HUES64 (cell line): Measurements from ENCODE around the gene RRBP1.

ENCODE experiments used
- H3K27ac ChIP-seq: 2 replicates; pipeline ENCODE4 v1.7.0; 2013; ENCODE audit warnings: low read depth, low read length, inconsistent platforms
- H3K27me3 ChIP-seq: 2 replicates; pipeline ENCODE4 v1.6.1; 2013; ENCODE audit warnings: mild to moderate bottlenecking, low read length; ENCODE audit not compliant: insufficient read depth
- H3K36me3 ChIP-seq: 2 replicates; pipeline ENCODE4 v1.6.1; 2013; ENCODE audit warnings: mild to moderate bottlenecking, low read length; ENCODE audit not compliant: insufficient read depth
- H3K4me1 ChIP-seq: 2 replicates; pipeline ENCODE4 v1.6.1; 2013; ENCODE audit warnings: mild to moderate bottlenecking, low read length, moderate library complexity; ENCODE audit not compliant: insufficient read depth
- H3K4me3 ChIP-seq: 2 replicates; pipeline ENCODE4 v1.5.1; 2013; ENCODE audit warnings: mild to moderate bottlenecking, low read length, moderate library complexity
- H3K9ac ChIP-seq: 2 replicates; pipeline ENCODE4 v1.6.1; 2013; ENCODE audit warnings: mild to moderate bottlenecking, low read depth, low read length
- H3K9me3 ChIP-seq: 2 replicates; pipeline ENCODE4 v1.6.1; 2013; ENCODE audit warnings: low read depth, low read length; ENCODE audit not compliant: insufficient read depth
- WGBS: fragments of 150-250, 120-280 bp; methylation state at CpG from one replicate; pipeline ENCODE4 v1.1.7; 2013; ENCODE audit warnings: missing lambda C conversion rate; 5-methylcytosine and 5-hydroxymethylcytosine counted together

The RRBP1 gene

DNA sequence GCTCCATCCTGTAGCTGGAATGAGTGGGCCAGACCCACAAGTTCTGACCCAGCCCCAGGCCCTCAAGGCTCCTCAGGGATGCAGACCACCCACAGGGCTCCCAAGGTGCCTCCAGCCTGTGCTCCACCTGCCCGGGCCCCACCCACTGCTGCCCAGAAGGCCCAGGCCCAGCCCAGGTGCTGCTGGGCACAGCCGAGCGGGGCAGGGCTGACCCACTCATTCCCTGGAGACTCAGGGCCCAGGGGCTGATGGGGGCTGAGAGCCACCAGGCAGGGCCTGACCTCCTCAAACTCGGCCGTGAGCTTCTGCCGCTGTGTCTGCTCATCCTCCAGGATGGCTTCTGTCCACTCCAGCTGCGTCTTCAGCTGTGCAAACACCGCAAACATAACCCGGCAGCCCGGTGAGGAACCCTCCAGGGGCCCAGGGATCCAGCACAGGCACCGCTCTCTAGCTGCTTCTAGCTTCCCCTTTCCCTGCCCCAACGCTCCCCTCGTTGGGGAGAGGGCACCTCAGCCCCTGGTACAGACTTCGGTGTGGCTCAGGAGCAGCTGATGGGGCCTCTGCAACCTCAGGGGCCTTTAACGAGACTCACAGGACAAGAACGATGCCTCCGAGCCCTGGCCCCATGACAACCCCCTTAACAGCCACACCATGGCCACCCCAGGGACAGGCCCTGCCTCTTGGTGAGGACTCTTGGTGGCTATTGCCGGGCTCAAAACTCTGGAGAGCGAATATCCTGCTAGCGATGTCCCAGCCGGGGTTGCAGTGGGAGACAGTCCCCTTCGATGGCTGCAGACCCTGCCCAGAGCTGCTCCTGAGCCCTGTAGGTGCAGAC, 66.2 kb downstream of the RRBP1 start:
- no peaks in the 10 kb centered on the region for H3K27me3 ChIP-seq
- no peak overlapping the region for H3K4me3 ChIP-seq
- H3K4me1 ChIP-seq: no peaks in the 10 kb centered on the region
- peaks cover 60% of the 10 kb centered on the region for H3K36me3 ChIP-seq
- H3K27ac ChIP-seq: no peak overlapping the region
- no peak overlapping the region for H3K9ac ChIP-seq
- no peaks in the 10 kb centered on the region for H3K9me3 ChIP-seq
- 81% methylated on average over 22 of the region's 22 CpGs for WGBS

DNA sequence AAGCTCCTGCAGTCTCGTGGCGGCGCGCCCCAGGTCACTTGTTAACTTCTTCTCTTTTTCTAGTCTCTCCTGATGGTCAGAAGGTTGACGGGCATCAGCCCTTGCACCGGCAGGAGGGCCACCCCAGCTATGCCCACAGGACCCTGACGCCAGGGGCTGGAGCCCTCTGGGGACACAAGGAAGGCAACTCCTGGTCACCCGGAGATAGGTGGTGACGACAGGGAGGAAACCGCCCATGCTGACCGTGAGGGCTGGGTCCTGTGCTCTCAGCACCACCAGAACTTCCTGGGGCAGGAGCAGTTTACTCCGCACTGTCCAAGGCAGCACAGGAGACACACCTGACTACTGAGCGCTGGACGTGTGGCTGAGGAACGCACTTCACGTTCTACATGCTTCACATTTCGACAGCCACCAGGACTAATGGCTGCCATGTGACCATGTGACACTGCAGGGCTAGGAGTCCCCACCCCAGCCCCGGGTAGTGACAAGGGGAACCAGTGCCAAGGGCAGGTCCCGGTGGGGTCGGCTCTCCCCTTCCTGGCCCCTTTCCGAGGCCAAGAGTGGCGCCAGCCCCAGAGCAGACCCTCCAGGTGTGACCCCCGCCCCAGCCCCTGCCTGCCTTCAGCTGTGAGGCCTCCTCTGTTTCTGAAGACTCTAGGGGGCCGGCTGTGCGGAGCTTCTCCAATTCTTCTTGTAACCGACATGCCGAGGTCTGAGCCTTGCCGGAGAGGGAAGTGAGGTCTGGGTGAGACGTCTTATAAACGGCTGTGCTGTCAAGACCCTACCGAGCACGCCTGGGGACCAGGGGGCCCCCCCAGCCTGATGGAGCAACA, 67.0 kb downstream of the RRBP1 start:
- Histone ChIP-seq H3K4me1 (no peaks in the 10 kb centered on the region), H3K9me3 (no peaks in the 10 kb centered on the region), H3K36me3 (peaks cover 52% of the 10 kb centered on the region), H3K27me3 (no peaks in the 10 kb centered on the region), H3K27ac (peak overlapping the region; percentile 35; the same call in 1 of the 2 replicates), H3K4me3 (no peak overlapping the region), H3K9ac (no peak overlapping the region)
- WGBS: 95% methylated on average over 32 of the region's 32 CpGs

DNA sequence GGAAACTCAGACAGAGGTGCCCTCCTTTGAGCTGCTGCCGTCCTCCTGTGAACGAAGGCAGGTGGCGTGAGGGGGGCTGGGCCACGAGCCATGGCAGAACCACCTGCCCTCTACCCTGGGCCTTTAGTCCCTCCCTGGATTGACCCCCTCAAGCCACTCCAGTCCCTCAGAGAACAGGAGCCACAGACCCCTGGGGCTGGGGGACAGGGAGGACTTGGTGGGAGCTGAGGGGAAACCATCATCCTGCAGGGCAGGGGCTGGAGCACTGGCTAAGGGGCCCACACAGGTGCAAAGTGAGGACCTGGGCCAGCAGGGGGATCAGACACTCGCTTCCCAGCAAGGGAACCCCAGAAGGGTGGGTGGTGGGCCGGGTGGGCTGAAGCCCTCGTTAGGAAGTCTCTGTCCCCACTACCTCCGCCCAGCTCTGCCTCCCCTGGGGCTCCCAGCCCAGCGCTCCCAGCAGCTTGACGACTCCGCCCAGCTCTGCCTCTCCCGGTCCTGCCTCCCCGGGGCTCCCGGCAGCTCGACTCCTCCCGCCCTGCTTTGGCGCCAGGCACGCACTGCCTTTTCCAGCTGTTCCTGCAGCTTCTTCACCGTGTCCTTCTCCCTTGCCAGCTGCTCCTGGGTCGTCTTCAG, 67.7 kb downstream of the RRBP1 start:
- WGBS: 77% methylated on average over 20 of the region's 20 CpGs
- Histone ChIP-seq H3K4me1 (no peaks in the 10 kb centered on the region), H3K9me3 (no peaks in the 10 kb centered on the region), H3K9ac (no peak overlapping the region), H3K4me3 (no peak overlapping the region), H3K27ac (peak overlapping the region; percentile 35; the same call in 1 of the 2 replicates), H3K36me3 (peaks cover 44% of the 10 kb centered on the region), H3K27me3 (no peaks in the 10 kb centered on the region)

DNA sequence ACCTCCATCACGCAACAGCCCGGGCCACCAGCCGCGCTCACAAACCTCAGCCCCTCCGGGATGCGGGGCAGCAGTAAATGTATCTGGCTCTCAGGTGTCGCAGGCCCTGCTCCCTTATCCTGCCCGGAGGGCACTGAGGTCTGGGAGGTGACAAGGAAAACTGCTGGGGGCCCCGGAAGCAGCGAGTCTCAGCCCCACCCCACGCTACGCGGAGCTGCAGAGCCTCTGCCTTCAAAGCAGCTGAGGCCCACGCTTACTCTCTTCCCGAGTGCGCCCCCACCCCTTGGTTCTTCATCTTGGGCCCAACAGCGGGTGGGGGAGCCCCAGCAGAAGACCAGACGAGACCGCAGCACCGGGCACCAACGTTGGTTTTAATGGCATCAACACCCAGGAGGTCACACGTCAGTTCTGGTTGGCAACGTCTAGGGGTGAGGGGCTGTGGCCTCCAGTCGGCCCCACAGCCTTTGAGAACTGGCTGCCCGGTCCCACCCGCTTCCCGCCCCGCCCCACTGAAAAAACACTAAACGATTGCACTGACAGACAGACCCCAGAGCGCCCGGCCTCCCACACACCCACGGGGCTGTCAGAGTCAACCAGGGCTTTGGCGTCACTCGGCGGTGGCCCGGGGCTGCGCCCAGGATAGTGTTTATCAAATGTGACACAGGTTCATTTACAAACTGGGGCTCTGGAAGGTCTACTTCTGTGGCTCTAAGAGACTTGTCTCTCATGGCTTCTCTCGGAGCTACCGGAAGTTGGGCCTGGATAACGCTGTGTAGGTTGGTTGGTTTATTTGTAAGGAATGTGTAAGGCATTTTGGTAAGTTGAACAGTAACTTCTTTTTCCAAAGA, 68.5 kb downstream of the RRBP1 start:
- no peaks in the 10 kb centered on the region for H3K4me1 ChIP-seq
- no peaks in the 10 kb centered on the region for H3K27me3 ChIP-seq
- no peak overlapping the region for H3K4me3 ChIP-seq
- H3K27ac ChIP-seq: no peak overlapping the region
- 89% methylated on average over 40 of the region's 40 CpGs for WGBS
- H3K9me3 ChIP-seq: no peaks in the 10 kb centered on the region
- peaks cover 41% of the 10 kb centered on the region for H3K36me3 ChIP-seq
- no peak overlapping the region for H3K9ac ChIP-seq

DNA sequence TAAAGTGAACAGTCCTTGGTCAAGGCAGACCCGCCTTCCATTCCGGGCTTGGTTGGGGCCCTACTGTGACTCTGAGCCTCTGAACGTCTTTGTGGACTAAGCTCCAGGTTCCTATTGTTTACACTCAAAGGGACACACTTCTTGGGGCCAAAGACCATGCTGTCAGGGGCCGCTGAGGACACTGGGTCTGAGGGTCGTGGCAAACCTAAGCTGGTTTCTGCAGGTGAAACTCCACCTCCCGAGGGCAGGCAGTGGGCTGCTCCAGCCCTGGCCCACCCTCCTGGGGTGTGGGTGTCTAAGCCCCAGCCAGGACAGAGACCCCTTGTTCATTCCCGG, 69.1 kb downstream of the RRBP1 start:
- Histone ChIP-seq H3K9ac (no peak overlapping the region), H3K27me3 (no peaks in the 10 kb centered on the region), H3K9me3 (no peaks in the 10 kb centered on the region), H3K36me3 (peaks cover 38% of the 10 kb centered on the region), H3K4me3 (no peak overlapping the region), H3K4me1 (no peaks in the 10 kb centered on the region), H3K27ac (no peak overlapping the region)
- 89% methylated on average over 7 of the region's 7 CpGs for WGBS

DNA sequence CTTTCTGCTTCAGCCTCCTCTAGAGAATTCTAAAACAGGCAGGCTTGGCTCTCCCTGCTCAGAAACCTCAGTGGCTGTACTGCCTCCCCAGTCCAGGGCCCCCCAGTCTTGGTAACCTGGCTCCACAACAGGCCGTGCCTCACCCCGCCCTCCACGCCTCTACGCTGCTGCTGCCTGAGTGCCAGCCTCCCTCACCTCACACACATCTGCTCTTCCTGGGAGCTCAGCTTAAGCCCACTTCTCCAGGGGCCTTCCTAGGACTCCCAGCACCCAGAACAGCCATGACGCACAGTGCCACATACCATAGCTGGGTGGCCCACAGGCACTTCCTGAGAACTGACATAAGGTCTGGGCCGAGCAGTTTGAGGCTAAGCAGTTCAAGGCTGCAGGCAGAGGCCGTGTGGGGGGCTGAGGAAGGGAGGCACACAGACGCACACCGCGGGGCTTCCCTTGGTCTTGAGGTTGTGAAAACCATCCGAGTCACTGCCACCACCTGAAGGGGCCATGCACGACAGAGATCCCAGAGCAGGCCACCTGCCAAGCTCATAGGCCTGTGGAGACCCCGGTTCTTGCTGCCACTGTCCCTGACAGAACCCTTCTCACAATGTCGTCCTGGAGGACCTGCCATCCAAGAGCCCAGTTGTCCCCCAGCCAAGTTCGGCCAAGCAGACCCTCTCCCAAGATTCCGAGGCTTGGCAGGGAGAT, 69.6 kb downstream of the RRBP1 start:
- WGBS: 93% methylated on average over 16 of the region's 16 CpGs

DNA sequence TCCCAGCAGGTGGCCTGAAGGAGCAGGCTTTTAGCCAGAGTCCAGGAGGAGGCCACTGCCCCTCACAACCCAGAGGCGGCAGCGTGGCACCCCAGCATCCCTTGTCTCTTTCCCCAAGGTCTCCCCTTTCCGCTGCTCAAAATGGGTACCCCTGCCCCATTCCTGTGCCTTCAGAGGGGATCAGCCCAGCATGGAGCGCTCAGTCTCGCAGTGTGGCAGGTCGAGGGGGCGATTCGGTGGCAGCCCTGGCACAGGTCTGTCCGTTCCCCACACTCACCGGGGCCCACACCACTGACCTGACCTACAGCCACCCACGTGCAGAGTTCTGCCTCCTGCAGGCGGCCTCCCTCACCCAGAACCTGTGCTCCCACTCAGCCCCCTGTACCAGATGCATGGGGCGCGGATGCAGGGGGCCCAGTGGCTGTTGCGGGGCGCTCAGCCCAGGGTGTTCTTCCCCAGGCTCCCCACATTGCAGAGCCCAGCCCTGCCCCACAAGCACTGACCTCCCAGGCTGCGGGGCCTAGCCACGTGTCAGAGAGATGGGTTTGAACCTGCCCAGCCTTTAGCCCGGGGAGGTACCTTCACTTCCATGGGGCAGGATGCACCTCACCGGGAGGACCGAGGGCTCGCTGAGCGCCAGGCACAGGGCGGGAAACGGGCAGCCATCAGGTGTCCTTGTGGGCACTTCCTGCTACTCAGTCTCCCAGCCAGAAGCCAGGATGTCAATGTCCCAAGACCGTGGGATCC, 70.3 kb downstream of the RRBP1 start:
- peaks cover 40% of the 10 kb centered on the region for H3K36me3 ChIP-seq
- no peaks in the 10 kb centered on the region for H3K4me1 ChIP-seq
- no peaks in the 10 kb centered on the region for H3K9me3 ChIP-seq
- WGBS: 91% methylated on average over 26 of the region's 26 CpGs
- no peak overlapping the region for H3K4me3 ChIP-seq
- no peaks in the 10 kb centered on the region for H3K27me3 ChIP-seq
- H3K9ac ChIP-seq: 0 out of 2 replicates have a peak overlapping the region, but pooled peaks have one; percentile 16
- H3K27ac ChIP-seq: peak overlapping the region; percentile 16

More for the DNA sequence above, 69.6 kb downstream of the RRBP1 start:
- H3K4me3 ChIP-seq: no peak overlapping the region
- H3K27ac ChIP-seq: peak overlapping the region; percentile 16; the same call in 1 of the 2 replicates
- H3K36me3 ChIP-seq: peaks cover 39% of the 10 kb centered on the region
- no peaks in the 10 kb centered on the region for H3K27me3 ChIP-seq
- no peaks in the 10 kb centered on the region for H3K9me3 ChIP-seq
- H3K4me1 ChIP-seq: no peaks in the 10 kb centered on the region
- 0 out of 2 replicates have a peak overlapping the region, but pooled peaks have one; percentile 16 for H3K9ac ChIP-seq

DNA sequence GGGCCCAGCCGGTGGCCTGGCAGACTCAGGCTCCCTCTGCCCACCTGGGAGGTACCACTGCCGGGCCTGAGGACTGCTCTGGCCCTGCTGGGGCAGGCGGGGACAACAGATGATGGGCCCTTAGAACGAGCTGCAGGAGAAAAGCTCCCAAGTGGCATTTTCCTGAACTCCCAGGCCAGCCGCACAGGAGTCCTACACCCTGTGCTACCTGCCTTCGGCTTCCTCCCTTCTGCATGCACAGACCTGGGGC, 70.8 kb downstream of the RRBP1 start:
- H3K36me3 ChIP-seq: peaks cover 35% of the 10 kb centered on the region
- no peaks in the 10 kb centered on the region for H3K27me3 ChIP-seq
- H3K4me3 ChIP-seq: no peak overlapping the region
- no peaks in the 10 kb centered on the region for H3K9me3 ChIP-seq
- H3K27ac ChIP-seq: peak overlapping the region; percentile 20; the same call in 1 of the 2 replicates
- WGBS: 70% methylated on average over 6 of the region's 6 CpGs
- no peaks in the 10 kb centered on the region for H3K4me1 ChIP-seq
- H3K9ac ChIP-seq: no peak overlapping the region

DNA sequence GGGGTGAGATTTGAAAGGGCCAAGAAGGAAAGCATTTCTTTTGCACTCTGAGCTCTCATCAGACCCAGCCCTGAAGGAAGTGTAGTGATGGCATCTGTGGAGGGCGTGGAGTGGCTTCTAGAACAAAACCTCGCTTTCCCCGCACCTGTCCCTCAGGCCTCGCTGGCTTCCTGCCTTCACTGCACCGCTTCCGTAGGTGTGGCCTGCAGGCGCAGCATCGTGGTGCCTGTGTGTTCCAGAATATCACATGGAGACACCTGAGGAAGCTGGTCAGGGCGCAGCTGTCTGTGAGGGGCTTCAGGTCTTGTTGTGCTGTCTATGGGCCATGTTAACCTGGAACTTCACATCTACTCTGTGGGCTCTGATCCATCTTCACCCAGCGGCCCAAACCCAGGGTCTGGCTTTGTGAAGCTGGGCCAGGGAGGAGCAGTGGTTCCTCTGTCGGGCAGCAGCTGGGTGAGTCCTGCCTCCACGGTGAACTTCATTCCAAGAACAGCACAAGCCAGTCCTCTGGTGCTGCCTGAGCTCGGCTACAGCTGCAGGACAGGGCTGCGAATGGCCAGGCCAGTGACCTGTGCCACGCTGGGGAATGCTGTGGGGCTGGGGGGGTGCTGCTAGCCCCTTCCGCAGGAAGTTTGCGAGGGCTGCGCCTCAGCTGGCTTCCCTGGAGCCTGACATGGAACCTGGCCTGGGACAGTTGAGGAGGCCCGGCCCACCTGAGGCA, 71.3 kb downstream of the RRBP1 start:
- H3K9me3 ChIP-seq: no peaks in the 10 kb centered on the region
- 92% methylated on average over 19 of the region's 19 CpGs for WGBS
- peak overlapping the region; percentile 20; the same call in 1 of the 2 replicates for H3K27ac ChIP-seq
- peaks cover 31% of the 10 kb centered on the region for H3K36me3 ChIP-seq
- no peak overlapping the region for H3K4me3 ChIP-seq
- no peak overlapping the region for H3K9ac ChIP-seq
- H3K27me3 ChIP-seq: no peaks in the 10 kb centered on the region
- H3K4me1 ChIP-seq: no peaks in the 10 kb centered on the region
